ENCODE measurements around the gene SCN8A.

GRCh38 chr12:51826881-51827280 is 235.8 kb downstream of the SCN8A start:
- TF ChIP-seq, protein P1, sequence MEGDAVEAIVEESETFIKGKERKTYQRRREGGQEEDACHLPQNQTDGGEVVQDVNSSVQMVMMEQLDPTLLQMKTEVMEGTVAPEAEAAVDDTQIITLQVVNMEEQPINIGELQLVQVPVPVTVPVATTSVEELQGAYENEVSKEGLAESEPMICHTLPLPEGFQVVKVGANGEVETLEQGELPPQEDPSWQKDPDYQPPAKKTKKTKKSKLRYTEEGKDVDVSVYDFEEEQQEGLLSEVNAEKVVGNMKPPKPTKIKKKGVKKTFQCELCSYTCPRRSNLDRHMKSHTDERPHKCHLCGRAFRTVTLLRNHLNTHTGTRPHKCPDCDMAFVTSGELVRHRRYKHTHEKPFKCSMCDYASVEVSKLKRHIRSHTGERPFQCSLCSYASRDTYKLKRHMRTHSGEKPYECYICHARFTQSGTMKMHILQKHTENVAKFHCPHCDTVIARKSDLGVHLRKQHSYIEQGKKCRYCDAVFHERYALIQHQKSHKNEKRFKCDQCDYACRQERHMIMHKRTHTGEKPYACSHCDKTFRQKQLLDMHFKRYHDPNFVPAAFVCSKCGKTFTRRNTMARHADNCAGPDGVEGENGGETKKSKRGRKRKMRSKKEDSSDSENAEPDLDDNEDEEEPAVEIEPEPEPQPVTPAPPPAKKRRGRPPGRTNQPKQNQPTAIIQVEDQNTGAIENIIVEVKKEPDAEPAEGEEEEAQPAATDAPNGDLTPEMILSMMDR (IDR thresholded peaks at IDR 0.05; ENCODE audit: insufficient read depth, low read length) = no peak
- TF ChIP-seq POLR2AphosphoS5 (IDR thresholded peaks at IDR 0.05; ENCODE audit: low read depth) = no peak
- TF ChIP-seq REST (IDR thresholded peaks at IDR 0.05; ENCODE audit: insufficient replicate concordance, low read depth) = no peak
- TF ChIP-seq GABPA (IDR thresholded peaks at IDR 0.05; ENCODE audit: low read depth) = no peak
- TF ChIP-seq SPI1 (IDR thresholded peaks at IDR 0.05; ENCODE audit: borderline replicate concordance, low read depth) = no peak

Data from HL-60 (cell line).